MM.1S (cell line): ENCODE data around the gene POLD2.

Source experiments
- EZH2 ChIP-seq: fragments of 300-600 bp; sonication (generic); optimal IDR thresholded peaks from 2 replicates; pipeline ENCODE3; 2017; ENCODE audit warnings: low read depth, mild to moderate bottlenecking, antibody characterized with exemption, low read length, mixed read lengths
- EZH2phosphoT487 ChIP-seq: fragments of 300-600 bp; sonication (generic); IDR thresholded peaks from 2 replicates; pipeline ENCODE4 v1.6.1; 2018; ENCODE audit warnings: antibody characterized with exemption, low read length
- TF ChIP-seq, protein P1 (sequence below): fragments of 300-600 bp; sonication (generic); IDR thresholded peaks from 2 replicates; pipeline ENCODE4 v1.5.1; 2016; ENCODE audit warnings: antibody characterized with exemption, low read length, mixed read lengths

DNA sequence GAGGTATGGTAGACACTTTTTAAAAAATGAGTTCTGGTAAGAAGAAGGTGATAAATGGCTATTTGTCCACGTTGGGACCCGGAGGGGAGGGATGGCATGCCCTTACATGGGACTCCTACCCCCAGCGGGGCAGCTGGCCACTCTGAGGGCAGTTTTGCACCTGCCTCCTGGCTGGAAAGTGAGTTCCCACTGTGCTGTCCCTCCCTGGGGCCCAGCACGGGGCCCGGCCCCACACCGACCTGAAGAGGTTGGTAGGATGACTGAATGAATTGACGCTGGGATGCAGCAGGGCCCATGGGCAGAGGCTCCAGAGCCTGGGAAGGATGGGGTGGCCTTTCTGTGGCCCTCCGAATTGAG is 19.8 kb downstream of the POLD2 start:
- no peak for TF ChIP-seq EZH2phosphoT487
- TF ChIP-seq, protein P1, sequence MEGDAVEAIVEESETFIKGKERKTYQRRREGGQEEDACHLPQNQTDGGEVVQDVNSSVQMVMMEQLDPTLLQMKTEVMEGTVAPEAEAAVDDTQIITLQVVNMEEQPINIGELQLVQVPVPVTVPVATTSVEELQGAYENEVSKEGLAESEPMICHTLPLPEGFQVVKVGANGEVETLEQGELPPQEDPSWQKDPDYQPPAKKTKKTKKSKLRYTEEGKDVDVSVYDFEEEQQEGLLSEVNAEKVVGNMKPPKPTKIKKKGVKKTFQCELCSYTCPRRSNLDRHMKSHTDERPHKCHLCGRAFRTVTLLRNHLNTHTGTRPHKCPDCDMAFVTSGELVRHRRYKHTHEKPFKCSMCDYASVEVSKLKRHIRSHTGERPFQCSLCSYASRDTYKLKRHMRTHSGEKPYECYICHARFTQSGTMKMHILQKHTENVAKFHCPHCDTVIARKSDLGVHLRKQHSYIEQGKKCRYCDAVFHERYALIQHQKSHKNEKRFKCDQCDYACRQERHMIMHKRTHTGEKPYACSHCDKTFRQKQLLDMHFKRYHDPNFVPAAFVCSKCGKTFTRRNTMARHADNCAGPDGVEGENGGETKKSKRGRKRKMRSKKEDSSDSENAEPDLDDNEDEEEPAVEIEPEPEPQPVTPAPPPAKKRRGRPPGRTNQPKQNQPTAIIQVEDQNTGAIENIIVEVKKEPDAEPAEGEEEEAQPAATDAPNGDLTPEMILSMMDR = no peak
- TF ChIP-seq EZH2 = no peak
